Uterus (tissue), 4 donors: ENCODE results near the gene SESN3. TPM values are rescaled to one million over a fixed set of nuclear protein-coding genes. Genes with fewer than 3 reads are reported as not detected.

Experiments
- DNase-seq, 2 donors: peaks; one replicate each; pipeline ENCODE4 v3.0.0-alpha.2; 2019 to 2020
- H3K27ac ChIP-seq, 2 donors: fragments of 200-600 bp; sonication (generic); 1 replicate in 1 of 2; 2 replicates in 1 of 2; pipeline ENCODE4 v1.5.1; 2016 to 2018
- H3K27me3 ChIP-seq, 2 donors: fragments of 200-600 bp; sonication (generic); one replicate each; pipeline ENCODE4 v1.5.1; 2018 to 2019; ENCODE audit warnings: control low read depth in 1 of 2
- H3K36me3 ChIP-seq, 2 donors: fragments of 200-600 bp; sonication (generic); one replicate each; pipeline ENCODE4 v1.5.1; 2019; ENCODE audit warnings: control low read depth in 1 of 2
- H3K4me1 ChIP-seq, 2 donors: fragments of 200-600 bp; sonication (generic); one replicate each; pipeline ENCODE4 v1.5.1; 2018 to 2019; ENCODE audit warnings: control low read depth in 1 of 2
- H3K4me3 ChIP-seq, 2 donors: fragments of 200-600 bp; sonication (generic); 1 replicate in 1 of 2; 2 replicates in 1 of 2; pipeline ENCODE4 v1.5.1; 2018 to 2019; ENCODE audit warnings: mild to moderate bottlenecking in 1 of 2
- H3K9me3 ChIP-seq, 2 donors: fragments of 200-600 bp; sonication (generic); one replicate each; pipeline ENCODE4 v1.5.1; 2019; ENCODE audit warnings: control low read depth in 1 of 2
- POLR2A ChIP-seq, 2 donors: fragments of 450-650 bp; IDR thresholded peaks; one replicate each; pipeline ENCODE4 v1.6.1; 2016; ENCODE audit warnings: antibody characterized with exemption in 2 of 2, mild to moderate bottlenecking in 1 of 2, moderate library complexity in 1 of 2
- intact Hi-C: fragments of 100-400 bp; cut with DNase I; formaldehyde crosslinking; loops from one replicate; pipeline ENCODE4 v1.15.1; 2023; ENCODE audit warnings: low total_unique reads
- total RNA-seq, 4 donors: library from RNA; depleted of rRNA in 3 of 4; stranded (reverse); fragments of >200 nt in 3 of 4; gene quantifications; one replicate each; pipeline versions ENCODE4 v1.1.0 to v1.2.4, GENCODE V29; 2014 to 2023
- TF ChIP-seq, protein P1 (sequence below), 4 experiments: fragments of 200-600 bp in 2 of 4; fragments of 450-650 bp in 2 of 4; sonication (generic) in 2 of 4; IDR thresholded peaks; one replicate each; pipeline ENCODE4 v1.5.1; 2016 to 2019; ENCODE audit warnings: antibody characterized with exemption in 4 of 4, mild to moderate bottlenecking in 2 of 4, moderate library complexity in 1 of 4
- donor health status: DM: yes; HTN: yes; CAD: no.

Gene SESN3
- total RNA-seq, 4 donors from 2014 or later: 19.7 to 188 (median 39.3) TPM

DNA sequence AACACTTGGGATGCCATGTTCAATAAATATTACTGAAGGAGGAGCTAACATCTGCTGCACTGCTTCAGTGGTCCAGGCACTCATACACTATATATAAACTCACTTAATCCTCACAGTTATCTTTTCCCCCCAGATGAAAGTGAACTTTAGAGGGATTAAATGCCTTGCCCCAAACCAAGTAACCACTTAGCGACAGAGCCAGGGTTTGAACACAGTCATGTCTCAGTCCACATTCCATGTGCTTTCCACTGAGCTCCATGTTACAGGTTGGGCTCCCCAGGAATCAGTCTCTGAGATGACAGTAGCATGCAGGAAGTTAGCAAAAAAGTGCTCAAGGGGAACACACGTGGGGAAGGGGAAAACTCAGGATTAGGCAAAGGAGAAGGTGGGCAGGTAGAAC is 82.1 kb downstream of the SESN3 start:
- TF ChIP-seq, protein P1, sequence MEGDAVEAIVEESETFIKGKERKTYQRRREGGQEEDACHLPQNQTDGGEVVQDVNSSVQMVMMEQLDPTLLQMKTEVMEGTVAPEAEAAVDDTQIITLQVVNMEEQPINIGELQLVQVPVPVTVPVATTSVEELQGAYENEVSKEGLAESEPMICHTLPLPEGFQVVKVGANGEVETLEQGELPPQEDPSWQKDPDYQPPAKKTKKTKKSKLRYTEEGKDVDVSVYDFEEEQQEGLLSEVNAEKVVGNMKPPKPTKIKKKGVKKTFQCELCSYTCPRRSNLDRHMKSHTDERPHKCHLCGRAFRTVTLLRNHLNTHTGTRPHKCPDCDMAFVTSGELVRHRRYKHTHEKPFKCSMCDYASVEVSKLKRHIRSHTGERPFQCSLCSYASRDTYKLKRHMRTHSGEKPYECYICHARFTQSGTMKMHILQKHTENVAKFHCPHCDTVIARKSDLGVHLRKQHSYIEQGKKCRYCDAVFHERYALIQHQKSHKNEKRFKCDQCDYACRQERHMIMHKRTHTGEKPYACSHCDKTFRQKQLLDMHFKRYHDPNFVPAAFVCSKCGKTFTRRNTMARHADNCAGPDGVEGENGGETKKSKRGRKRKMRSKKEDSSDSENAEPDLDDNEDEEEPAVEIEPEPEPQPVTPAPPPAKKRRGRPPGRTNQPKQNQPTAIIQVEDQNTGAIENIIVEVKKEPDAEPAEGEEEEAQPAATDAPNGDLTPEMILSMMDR (IDR thresholded peaks at IDR 0.05): no peak
- TF ChIP-seq POLR2A (IDR thresholded peaks at IDR 0.05): no peak
- intact Hi-C loops: no loop called here
- Histone ChIP-seq H3K27me3 (no peaks in the 10 kb centered on the region), H3K4me1 (no peaks in the 10 kb centered on the region), H3K9me3 (no peaks in the 10 kb centered on the region), H3K4me3 (no peak overlapping the region), H3K27ac (peak overlapping the region; percentile 52 to 94), H3K36me3 (no peaks in the 10 kb centered on the region)
- no peak for DNase-seq

DNA sequence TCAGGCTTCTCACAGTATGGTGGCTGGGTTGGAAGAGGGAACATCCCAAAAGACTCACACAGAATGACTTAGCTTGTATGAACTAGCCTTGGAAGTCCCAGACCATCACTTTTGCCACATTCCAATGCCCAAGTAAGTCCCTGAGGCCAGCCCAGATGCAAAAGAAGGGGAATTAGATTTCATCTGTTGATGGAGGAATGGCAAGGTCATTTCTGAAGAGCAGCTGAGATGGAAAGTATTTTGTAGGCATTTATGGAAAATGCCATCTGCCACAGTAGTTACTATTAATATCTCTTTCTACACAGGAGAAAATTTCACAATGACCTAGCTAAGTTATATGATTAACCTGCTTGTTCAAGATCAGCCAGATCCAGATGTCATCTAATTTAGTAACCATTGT is 82.6 kb downstream of the SESN3 start:
- H3K36me3 ChIP-seq: no peaks in the 10 kb centered on the region
- intact Hi-C loops: no loop called here
- no peaks in the 10 kb centered on the region for H3K4me1 ChIP-seq
- no peak for DNase-seq
- no peaks in the 10 kb centered on the region for H3K27me3 ChIP-seq
- no peaks in the 10 kb centered on the region for H3K9me3 ChIP-seq
- TF ChIP-seq, protein P1 (IDR thresholded peaks at IDR 0.05): no peak
- TF ChIP-seq POLR2A (IDR thresholded peaks at IDR 0.05): no peak
- no peak overlapping the region for H3K4me3 ChIP-seq
- H3K27ac ChIP-seq: peak overlapping the region; percentile 52 to 94

DNA sequence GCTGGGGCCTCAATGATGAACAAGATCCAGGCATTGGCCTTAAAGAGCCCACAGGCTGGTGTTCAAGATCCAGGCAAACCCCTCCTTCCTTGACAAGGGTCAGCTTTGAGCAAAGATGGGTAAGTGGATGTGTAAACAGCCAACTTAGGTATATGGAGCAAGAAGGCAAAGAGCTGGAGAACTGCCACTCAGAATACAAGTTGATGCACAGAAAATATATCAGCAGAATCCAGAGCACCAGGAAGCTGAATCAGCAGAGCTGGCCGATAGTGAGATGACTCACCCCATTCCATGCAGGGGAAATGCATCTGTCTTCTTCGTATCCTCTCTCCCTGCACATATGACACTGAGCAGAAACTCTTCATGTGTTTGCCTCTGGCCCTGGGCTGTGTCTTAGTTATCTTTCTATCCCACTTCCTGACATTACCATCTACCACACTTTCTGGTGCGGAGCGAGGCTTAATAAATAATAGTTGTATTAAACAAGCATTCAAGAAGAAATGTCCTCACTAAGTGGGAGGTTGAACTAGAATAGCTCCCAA is 83.6 kb downstream of the SESN3 start:
- intact Hi-C loops: no loop called here
- Histone ChIP-seq H3K27ac (peak overlapping the region; percentile 52 to 94), H3K4me1 (no peaks in the 10 kb centered on the region), H3K36me3 (no peaks in the 10 kb centered on the region), H3K27me3 (no peaks in the 10 kb centered on the region), H3K9me3 (no peaks in the 10 kb centered on the region), H3K4me3 (no peak overlapping the region)
- DNase-seq: peak; percentile 49 to 75
- no peak for TF ChIP-seq POLR2A (IDR thresholded peaks at IDR 0.05)
- TF ChIP-seq, protein P1 (IDR thresholded peaks at IDR 0.05): no peak

DNA sequence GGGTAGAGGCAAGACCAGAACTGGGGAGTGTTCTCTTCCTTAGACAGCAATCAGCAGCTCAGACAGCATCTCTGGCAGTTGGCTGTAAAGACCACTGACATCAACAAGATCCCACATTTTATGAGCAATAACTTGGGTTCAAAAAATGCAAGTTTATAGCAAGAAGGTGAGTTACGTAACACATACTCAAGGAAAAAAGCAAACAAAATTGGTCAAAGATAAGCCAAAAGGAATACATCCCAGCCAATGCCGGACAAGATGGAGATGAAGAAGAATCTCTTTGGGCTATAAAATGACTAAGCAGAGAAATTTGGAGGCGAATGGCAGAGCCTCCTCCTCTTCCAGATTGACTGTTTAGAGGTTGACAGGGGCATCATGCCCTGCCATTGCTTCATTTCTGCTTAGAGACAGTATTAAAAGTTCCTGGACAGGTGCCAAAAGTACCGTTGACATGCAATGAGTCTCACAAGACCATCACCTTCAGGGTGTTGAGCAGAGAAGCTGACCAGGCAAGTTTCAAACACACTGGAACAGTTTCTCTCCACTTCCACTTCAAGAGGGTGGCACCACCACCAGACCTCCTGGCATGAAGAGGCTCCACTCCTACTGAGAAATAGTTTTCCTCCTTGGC is 85.5 kb downstream of the SESN3 start:
- Histone ChIP-seq H3K4me1 (no peaks in the 10 kb centered on the region), H3K4me3 (no peak overlapping the region), H3K27ac (no peak overlapping the region), H3K27me3 (no peaks in the 10 kb centered on the region), H3K36me3 (no peaks in the 10 kb centered on the region), H3K9me3 (no peaks in the 10 kb centered on the region)
- intact Hi-C loops: no loop called here
- TF ChIP-seq POLR2A (IDR thresholded peaks at IDR 0.05): no peak
- TF ChIP-seq, protein P1 (IDR thresholded peaks at IDR 0.05): no peak
- DNase-seq: no peak

DNA sequence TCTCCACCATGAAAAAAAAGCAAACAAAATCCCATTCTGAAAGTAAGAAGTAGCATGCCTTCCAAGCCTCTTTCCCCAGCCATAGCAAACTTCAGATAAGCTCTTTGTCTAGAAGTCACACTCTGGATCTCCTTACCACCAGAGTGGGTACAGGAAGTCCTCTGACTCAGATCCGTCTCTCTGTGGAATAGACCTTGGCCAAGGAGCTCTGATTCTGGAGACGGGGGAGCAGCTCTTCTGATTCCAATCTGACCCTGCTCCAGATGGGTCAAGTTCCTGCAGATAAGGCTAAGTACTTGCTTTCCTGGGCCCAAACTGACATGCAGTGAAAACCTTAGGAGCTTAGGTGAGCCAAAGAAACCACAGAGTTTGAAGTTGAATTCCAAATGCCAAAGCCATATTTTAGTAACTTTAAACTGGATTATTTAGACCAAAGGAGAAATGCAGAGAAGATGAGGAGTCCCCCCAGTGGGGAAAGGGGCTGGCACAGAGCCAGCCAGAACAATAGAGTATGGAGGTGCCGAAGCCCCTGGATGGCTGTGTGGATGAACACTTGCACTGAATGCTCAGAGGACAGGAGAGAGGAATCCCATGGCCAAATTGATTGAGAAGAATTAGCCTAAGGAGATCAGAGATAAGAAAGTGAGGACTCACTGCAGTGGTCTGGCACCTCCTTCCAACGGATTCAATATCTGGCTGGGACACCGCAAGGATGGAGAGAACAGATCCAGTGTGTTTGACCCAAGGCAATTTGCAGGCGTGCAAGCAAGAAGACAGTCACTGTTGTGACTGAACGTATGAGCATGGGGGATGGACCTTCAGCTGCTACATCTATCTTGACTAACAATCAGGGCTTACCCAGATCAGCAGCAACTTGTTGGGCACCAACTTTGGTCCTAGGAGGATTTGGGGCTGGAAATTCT is 86.4 kb downstream of the SESN3 start:
- H3K36me3 ChIP-seq: no peaks in the 10 kb centered on the region
- H3K27me3 ChIP-seq: no peaks in the 10 kb centered on the region
- no peak for TF ChIP-seq POLR2A (IDR thresholded peaks at IDR 0.05)
- TF ChIP-seq, protein P1 (IDR thresholded peaks at IDR 0.05): no peak
- H3K27ac ChIP-seq: no peak overlapping the region
- intact Hi-C loops: no loop called here
- H3K9me3 ChIP-seq: no peaks in the 10 kb centered on the region
- no peak overlapping the region for H3K4me3 ChIP-seq
- no peak for DNase-seq
- H3K4me1 ChIP-seq: no peaks in the 10 kb centered on the region
